ENCODE data around the gene SESN1. TPM values are rescaled to one million over a fixed set of nuclear protein-coding genes. Genes with fewer than 3 reads are reported as not detected.
A peak's percentile ranks its signal among the peaks of the same experiment; 100 is the strongest.
"Not testable (repeated sequence)": the region's sequence is repeated elsewhere in the genome, so short reads cannot be mapped to it uniquely, and the experiment has no call there.

The SESN1 gene
- 38.1 TPM for total RNA-seq

GRCh38 chr6:109094416-109095035, at the start of gene SESN1:
Gene SESN1, minus strand, starts transcription at chr6:109094846. Its CDS starts 773 bp downstream, at chr6:109094073.
- intact Hi-C loops (cut with DNase I), result no loop called here
- peak; percentile 85 for ATAC-seq
- peak; percentile 96 for DNase-seq (ENCODE audit: low spot score)

GRCh38 chr6:109143191-109143590, 48.5 kb upstream of the SESN1 start:
- intact Hi-C loops (cut with DNase I), result no loop called here
- DNase-seq (ENCODE audit: low spot score) (no peak), ATAC-seq (no peak)

GRCh38 chr6:109142067-109142466, 47.4 kb upstream of the SESN1 start:
- ATAC-seq; DNase-seq (ENCODE audit: low spot score); intact Hi-C loops (cut with DNase I): not testable (repeated sequence)

GRCh38 chr6:109139109-109139508, 44.5 kb upstream of the SESN1 start:
- no peak for DNase-seq (ENCODE audit: low spot score)
- intact Hi-C loops (cut with DNase I), result no loop called here
- ATAC-seq, result no peak

- DNase-seq (ENCODE audit: low spot score); intact Hi-C loops (cut with DNase I); ATAC-seq: not testable (repeated sequence)
These were observed 41.9 kb upstream of the SESN1 start for GRCh38 chr6:109136530-109136929.

- intact Hi-C loops (cut with DNase I); DNase-seq (ENCODE audit: low spot score); ATAC-seq: not testable (repeated sequence)
These were observed 41.4 kb upstream of the SESN1 start for GRCh38 chr6:109136039-109136438.

- DNase-seq (ENCODE audit: low spot score); ATAC-seq; intact Hi-C loops (cut with DNase I): not testable (repeated sequence)
These were observed 41.0 kb upstream of the SESN1 start for GRCh38 chr6:109135600-109135999.

GRCh38 chr6:109130065-109130464, 35.4 kb upstream of the SESN1 start:
- DNase-seq (ENCODE audit: low spot score) (no peak), ATAC-seq (no peak)
- intact Hi-C loops (cut with DNase I), result no loop called here

GRCh38 chr6:109125504-109125903, 30.9 kb upstream of the SESN1 start:
- DNase-seq (ENCODE audit: low spot score), result no peak
- intact Hi-C loops (cut with DNase I), result no loop called here
- no peak for ATAC-seq

GRCh38 chr6:109124219-109124618, 29.6 kb upstream of the SESN1 start:
- intact Hi-C loops (cut with DNase I), result no loop called here
- ATAC-seq (no peak), DNase-seq (ENCODE audit: low spot score) (no peak)

- DNase-seq (ENCODE audit: low spot score) (no peak), ATAC-seq (peak; percentile 66)
- intact Hi-C loops (cut with DNase I), result no loop called here
These were observed 26.8 kb upstream of the SESN1 start for GRCh38 chr6:109121411-109121810.

- DNase-seq (ENCODE audit: low spot score) (no peak), ATAC-seq (no peak)
- intact Hi-C loops (cut with DNase I), result no loop called here
These were observed 24.3 kb upstream of the SESN1 start for GRCh38 chr6:109118871-109119354.

GRCh38 chr6:109118337-109118736, 23.7 kb upstream of the SESN1 start:
- intact Hi-C loops (cut with DNase I), result no loop called here
- ATAC-seq (no peak), DNase-seq (ENCODE audit: low spot score) (no peak)

- DNase-seq (ENCODE audit: low spot score) (no peak), ATAC-seq (peak; percentile 24)
- intact Hi-C loops (cut with DNase I), result no loop called here
These were observed 22.8 kb upstream of the SESN1 start for GRCh38 chr6:109117346-109118035.

- ATAC-seq; DNase-seq (ENCODE audit: low spot score); intact Hi-C loops (cut with DNase I): not testable (repeated sequence)
These were observed 18.0 kb upstream of the SESN1 start for GRCh38 chr6:109112663-109113062.

GRCh38 chr6:109109663-109110062, 15.0 kb upstream of the SESN1 start:
- ATAC-seq; intact Hi-C loops (cut with DNase I); DNase-seq (ENCODE audit: low spot score): not testable (repeated sequence)

GRCh38 chr6:109105681-109106080, 11.0 kb upstream of the SESN1 start:
- intact Hi-C loops (cut with DNase I), result no loop called here
- no peak for DNase-seq (ENCODE audit: low spot score)
- ATAC-seq, result no peak

- intact Hi-C loops (cut with DNase I), result no loop called here
- DNase-seq (ENCODE audit: low spot score) (no peak), ATAC-seq (no peak)
These were observed 9.9 kb upstream of the SESN1 start for GRCh38 chr6:109104512-109104911.

- no peak for ATAC-seq
- intact Hi-C loops (cut with DNase I), result no loop called here
- no peak for DNase-seq (ENCODE audit: low spot score)
These were observed 9.3 kb upstream of the SESN1 start for GRCh38 chr6:109103942-109104341.

GRCh38 chr6:109102762-109103161, 8.1 kb upstream of the SESN1 start:
- intact Hi-C loops (cut with DNase I), result no loop called here
- ATAC-seq (no peak), DNase-seq (ENCODE audit: low spot score) (no peak)

All from sciatic nerve (tissue), 2 donors.